Measurements from ENCODE around the gene WHRN.

Gene WHRN

GRCh38 chr9:114450181-114450580 lies 55.1 kb downstream of the WHRN start:
- DNase-seq (ENCODE audit: low spot score): no peak

DNA sequence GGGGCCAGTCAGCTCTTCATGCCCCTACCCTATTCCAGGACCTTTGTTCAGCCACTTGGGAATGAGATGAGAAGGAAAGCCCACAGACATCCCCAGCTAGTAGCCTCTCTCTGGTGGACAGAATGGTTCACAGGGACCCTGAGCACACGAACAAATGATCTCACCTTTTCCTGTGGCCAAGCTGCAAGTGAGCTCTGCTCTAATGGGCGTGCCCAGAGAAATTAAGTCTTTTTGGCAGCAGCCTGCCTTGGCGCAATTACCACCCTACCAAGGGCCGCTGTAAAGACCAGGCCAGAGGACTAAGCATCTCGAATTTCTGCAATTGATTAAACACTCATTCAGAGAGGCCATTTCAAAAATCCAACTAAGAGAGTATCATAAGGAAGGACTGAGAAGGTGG lies 56.0 kb downstream of the WHRN start:
- no peak for DNase-seq (ENCODE audit: low spot score)

DNA sequence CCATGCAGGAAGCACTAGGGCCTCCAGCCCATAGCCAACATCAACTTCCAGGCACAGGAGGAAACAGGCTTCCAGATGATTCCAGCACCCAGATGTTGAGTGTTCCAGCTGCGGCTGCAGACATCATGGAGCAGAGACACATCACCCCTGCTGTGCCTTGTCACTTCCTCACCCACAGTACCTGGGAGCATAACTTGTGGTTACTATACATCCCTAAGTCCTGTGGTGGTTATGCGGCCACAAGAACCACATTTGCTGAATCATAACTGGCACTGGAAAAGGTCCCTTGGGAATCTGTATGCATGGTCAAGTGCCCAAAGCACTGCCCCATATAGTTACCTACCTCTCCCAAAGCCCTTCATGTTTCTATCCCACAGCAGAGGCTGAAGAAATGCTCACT lies 56.6 kb downstream of the WHRN start:
- DNase-seq (ENCODE audit: low spot score): peak; percentile 35

DNA sequence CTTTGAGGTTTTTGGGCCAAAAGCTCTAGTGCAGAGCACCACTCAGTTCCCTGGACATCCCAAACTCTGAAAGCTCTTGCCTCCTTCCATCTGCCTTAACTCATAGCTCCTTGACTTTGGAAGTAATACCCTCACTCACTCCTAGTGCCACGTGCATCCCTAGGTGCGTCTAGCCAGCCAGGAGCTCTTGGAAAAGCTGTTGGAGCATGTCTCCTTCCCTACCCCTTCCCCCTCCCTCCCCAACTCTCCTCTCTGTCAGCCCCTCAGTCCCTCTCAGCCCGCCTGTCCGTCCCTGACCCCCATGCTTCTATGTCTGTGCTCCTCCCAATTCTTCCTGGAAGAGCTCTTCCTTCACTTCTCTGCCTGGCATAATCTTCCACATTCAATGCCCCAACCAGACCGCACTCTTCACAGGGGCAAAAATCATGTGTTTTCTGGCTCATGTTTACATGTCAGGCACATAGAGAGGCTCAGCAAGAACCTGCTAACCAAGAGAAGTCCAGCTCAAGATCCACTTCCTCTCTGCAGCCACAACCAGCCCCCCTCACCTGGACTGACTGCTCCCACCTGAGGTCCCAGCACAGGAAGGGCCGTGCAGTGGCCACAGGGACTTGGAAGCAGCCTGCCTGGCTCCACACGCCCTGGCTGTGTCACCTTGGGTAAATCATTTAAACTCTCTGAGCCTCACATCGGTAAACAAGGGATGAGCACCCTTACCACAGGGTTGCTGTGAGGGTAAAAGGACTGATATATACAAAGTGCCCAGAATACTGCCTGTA lies 58.4 kb downstream of the WHRN start:
- DNase-seq (ENCODE audit: low spot score): no peak

DNA sequence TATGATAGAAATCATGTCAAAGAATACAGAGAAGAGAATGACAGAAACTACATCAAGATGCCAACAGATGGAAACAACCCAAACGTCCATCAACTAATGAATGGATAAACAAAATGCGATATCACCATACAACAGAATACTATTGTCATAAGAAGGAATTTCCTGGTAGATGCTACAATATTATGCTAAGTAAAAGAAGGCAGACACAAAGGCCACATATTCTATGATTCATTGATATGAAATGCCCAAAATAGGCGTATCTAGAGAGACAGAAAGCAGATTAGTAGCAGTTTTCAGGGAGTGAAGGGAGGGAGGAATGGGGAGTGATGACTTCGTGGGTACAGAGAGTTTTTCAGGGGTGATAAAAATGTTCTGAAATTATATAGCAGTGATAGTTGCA lies 59.2 kb downstream of the WHRN start:
- peak; percentile 61 for DNase-seq (ENCODE audit: low spot score)

- DNase-seq (ENCODE audit: low spot score): no peak
These were observed 59.7 kb downstream of the WHRN start for GRCh38 chr9:114445616-114446015.

- no peak for DNase-seq (ENCODE audit: low spot score)
These were observed 63.3 kb downstream of the WHRN start for GRCh38 chr9:114442022-114442421.

DNA sequence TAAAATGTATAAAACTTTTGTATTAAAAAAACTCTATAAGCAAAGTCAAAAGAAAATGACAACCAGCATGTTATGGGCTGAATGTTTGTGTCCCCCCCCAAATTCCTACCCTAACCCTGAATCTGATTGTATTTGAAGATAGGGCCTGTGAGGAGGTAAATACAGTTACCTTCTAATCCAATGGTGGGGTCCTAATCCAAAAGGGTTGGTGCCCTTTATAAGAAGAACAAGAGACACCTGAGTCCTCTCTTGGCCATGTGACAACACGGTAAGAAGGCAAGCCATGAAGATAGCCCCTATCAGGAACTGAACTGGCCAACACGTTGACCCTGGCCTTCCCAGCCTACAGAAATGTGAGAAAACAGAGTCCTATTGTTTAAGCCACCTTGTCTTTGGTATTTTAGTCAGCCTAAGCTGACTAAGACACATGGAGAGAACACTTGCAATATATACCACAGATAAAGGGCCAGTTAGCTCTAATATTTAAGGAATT lies 67.8 kb downstream of the WHRN start:
- DNase-seq (ENCODE audit: low spot score): no peak

DNA sequence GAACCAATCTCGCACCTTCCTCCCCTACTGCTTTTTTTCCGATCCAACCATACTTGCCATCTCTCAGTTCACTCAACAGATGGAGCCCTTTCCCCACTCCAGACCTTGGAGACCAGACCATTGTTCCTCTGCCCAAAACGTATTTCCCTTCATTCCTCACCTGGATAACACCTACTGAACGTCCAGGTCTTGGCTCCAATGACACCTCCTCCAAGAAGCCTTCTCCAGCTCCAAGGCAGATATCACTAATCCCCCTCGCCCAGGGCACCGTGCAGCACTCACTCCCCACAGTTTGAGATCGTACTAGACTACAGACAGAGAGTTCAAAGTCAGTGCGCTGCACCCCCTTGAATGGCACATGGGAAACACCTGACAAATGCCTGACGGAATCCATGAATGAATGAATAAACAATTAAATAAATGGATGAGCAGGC lies 70.4 kb downstream of the WHRN start:
- peak; percentile 76 for DNase-seq (ENCODE audit: low spot score)

DNA sequence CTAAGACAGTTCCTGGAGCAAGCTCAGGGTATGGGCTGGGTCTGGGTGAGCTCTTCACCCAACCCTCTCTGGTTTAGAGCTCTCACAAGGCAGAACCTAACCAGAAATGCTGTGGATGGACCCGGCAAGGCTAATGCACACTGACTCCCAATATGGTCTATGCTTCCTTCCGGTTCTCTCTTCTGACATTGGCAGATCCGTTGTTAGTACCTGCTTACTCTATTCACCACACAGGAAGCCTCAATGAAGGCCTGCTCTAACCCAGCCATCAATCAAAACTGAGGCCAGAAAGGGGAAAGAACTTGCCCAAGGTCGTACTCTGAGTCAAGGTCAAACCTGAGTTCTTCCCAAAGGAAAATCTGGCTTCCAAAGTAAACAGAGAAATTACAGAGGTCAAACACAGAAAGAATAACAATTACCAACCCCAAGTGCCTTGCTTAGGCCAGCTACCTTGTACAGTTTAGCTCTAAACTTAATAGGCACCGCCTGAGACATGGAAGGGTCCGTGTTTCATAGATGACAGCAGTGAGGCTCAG lies 71.5 kb downstream of the WHRN start:
- DNase-seq (ENCODE audit: low spot score): no peak

- DNase-seq (ENCODE audit: low spot score): no peak
These were observed 72.2 kb downstream of the WHRN start for GRCh38 chr9:114433086-114433485.

DNA sequence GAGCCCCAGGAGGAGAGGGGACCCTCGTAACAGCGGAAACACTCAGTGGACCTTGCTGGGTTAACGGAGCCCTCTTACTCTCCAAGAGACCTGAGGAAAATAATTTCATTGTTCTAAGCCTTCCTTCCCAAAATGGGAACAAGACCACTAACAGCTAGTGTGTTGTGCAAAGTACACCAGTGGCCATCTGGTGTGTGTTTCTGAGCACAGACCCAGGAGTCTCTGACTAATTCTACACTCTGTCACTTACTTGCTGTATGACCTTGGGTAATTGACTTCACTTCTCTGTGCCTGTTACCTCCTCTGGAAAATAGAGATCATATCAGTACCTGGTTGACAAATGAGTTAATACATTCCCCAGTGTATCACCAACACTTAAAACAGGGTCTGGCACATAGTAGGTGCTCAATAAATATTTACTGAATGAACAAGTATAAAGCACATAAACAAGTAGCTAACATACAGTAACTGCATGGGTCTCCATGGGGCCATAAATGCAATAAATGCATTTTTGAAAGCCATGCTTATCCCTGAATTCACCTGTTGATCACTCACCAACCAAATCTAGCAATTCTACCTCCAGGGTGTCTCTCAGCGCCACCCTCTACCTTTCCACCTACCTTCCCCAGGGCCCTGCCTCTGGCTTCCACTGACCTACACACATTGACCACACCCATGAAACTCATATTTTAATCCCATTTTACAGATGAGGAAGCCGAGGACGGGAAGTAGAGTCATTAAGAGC lies 72.8 kb downstream of the WHRN start:
- DNase-seq (ENCODE audit: low spot score): no peak

DNA sequence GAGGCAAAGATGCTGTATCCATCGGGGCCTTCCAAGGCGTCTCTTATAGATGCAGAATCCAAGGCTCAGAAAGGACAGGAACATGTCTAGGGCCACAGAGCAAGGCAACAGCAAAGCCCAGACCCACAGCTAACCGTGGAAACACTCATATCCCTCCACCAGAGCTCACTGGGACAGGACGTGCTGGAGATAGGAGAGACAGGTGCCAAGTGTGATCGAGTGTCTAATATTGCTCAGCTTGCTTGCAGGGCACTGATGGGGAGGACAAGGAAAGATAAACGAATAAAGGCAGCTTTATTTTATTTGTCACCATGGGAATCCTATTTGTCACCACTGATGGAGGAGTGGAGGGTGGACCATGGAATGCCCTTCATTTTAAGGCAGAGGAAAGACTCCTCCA lies 73.5 kb downstream of the WHRN start:
- no peak for DNase-seq (ENCODE audit: low spot score)

- DNase-seq (ENCODE audit: low spot score): no peak
These were observed 74.3 kb downstream of the WHRN start for GRCh38 chr9:114431003-114431402.

DNA sequence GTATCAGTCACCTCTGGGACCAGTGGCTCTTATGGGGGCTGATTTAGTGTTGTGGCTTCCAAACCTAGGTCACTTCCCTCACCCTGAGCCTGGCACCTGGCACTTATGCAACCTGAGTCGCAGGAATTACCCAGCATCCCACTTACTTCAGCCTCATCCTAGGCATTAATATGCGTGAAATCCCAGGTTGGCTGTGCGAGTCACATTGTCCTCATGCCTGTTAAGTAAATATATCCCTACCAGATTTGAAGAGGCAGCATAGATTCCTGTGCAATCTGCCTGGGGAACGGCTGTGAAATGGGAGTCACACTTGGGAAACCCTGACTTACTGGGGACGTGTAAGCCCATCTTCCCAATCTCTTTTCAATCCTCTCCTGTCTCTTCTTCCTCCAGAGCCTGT lies 74.8 kb downstream of the WHRN start:
- DNase-seq (ENCODE audit: low spot score): no peak

- no peak for DNase-seq (ENCODE audit: low spot score)
These were observed 75.8 kb downstream of the WHRN start for GRCh38 chr9:114429488-114429887.

- no peak for DNase-seq (ENCODE audit: low spot score)
These were observed 76.8 kb downstream of the WHRN start for GRCh38 chr9:114428466-114428865.

GRCh38 chr9:114427644-114428043 lies 77.6 kb downstream of the WHRN start:
- no peak for DNase-seq (ENCODE audit: low spot score)

GRCh38 chr9:114426046-114426948 lies 79.0 kb downstream of the WHRN start:
- no peak for DNase-seq (ENCODE audit: low spot score)

DNA sequence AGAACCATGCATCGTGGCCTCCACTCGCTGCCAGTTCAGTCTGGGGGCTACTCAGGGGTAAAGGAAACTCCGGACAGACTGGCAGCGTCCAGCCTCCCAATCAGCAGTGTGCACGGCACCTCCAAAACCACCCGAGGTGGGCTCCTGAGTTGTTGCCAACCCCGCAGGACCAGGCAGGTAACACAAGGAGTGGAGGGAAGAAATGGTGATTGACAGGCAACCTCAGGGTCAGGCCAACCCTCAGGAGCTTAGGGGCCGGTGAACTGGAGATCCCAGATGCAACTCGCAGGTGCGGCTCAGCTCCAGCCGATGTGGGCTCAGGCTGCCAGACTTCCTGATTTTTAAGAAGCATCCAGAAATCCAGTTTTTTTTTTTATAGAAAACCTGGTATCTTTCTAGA lies 80.1 kb downstream of the WHRN start:
- DNase-seq (ENCODE audit: low spot score): no peak

GRCh38 chr9:114424126-114424525 lies 81.1 kb downstream of the WHRN start:
- no peak for DNase-seq (ENCODE audit: low spot score)

DNA sequence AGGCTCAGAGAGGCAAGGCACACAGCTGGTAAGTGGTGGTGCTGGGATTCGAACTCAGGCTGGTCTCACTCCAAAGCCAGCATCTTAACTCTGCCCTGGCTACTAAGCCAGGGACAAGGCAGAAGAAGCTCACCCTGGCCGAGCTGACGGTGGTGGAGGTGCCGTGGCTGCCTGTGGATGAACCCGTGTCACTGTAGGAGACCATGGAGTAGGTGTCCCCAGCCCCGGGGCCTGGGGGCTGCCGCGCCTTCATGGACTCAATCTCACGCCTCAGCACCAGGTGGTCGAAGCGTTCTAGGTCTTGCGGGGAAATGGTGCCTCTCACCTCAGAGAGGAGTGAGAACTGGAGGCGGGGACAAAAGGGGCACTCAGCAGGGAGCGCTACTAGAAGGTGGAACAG lies 82.1 kb downstream of the WHRN start:
- DNase-seq (ENCODE audit: low spot score): no peak
